Endometrial microvascular endothelial cells (primary cell): ENCODE results near the gene CT47C1. TPM values are rescaled to one million over a fixed set of nuclear protein-coding genes. Genes with fewer than 3 reads are reported as not detected.
"Not testable (repeated sequence)": the region's sequence is repeated elsewhere in the genome, so short reads cannot be mapped to it uniquely, and the experiment has no call there.

Source experiments
- in situ Hi-C: cut with HindIII; loops from 2 replicates; pipeline ENCODE4 v1.10.0; 2017; ENCODE audit warnings: low sequenced_read_pairs, low pct_unique_long_range_greater_than_20kb; ENCODE audit errors: inconsistent ontology term
- total RNA-seq: library from RNA; depleted of rRNA; stranded (reverse); fragments of >200 nt; gene quantifications from one replicate; pipeline ENCODE4 v1.2.3, GENCODE V29; 2015; ENCODE audit errors: inconsistent ontology term

The CT47C1 gene
- not detected for total RNA-seq

- in situ Hi-C loops = no loop called here
Observed at GRCh38 chrX:119072744-119073143, at the start of gene CT47C1. CT47C1 (plus strand) TSS chrX:119072993; CDS start chrX:119073226, 233 bp downstream.

GRCh38 chrX:119025900-119026299 lies 46.9 kb upstream of the CT47C1 start:
- in situ Hi-C loops = no loop called here

GRCh38 chrX:119026344-119026743 lies 46.4 kb upstream of the CT47C1 start:
- in situ Hi-C loops = not testable (repeated sequence)

- in situ Hi-C loops = not testable (repeated sequence)
Observed at GRCh38 chrX:119027960-119028732, 44.6 kb upstream of the CT47C1 start.

- in situ Hi-C loops = no loop called here
Observed at GRCh38 chrX:119028733-119029330, 44.0 kb upstream of the CT47C1 start.

GRCh38 chrX:119029656-119030055 lies 43.1 kb upstream of the CT47C1 start:
- in situ Hi-C loops = not testable (repeated sequence)

GRCh38 chrX:119030990-119031389 lies 41.8 kb upstream of the CT47C1 start:
- in situ Hi-C loops = no loop called here

- in situ Hi-C loops = no loop called here
Observed at GRCh38 chrX:119036107-119037029, 36.4 kb upstream of the CT47C1 start.

GRCh38 chrX:119040432-119040831 lies 32.4 kb upstream of the CT47C1 start:
- in situ Hi-C loops = no loop called here

- in situ Hi-C loops = no loop called here
Observed at GRCh38 chrX:119041175-119041574, 31.6 kb upstream of the CT47C1 start.

- in situ Hi-C loops = no loop called here
Observed at GRCh38 chrX:119042040-119042439, 30.8 kb upstream of the CT47C1 start.

GRCh38 chrX:119042996-119043395 lies 29.8 kb upstream of the CT47C1 start:
- in situ Hi-C loops = no loop called here

- in situ Hi-C loops = no loop called here
Observed at GRCh38 chrX:119045884-119046283, 26.9 kb upstream of the CT47C1 start.

GRCh38 chrX:119055687-119056086 lies 17.1 kb upstream of the CT47C1 start:
- in situ Hi-C loops = no loop called here

- in situ Hi-C loops = no loop called here
Observed at GRCh38 chrX:119062750-119063374, 9.9 kb upstream of the CT47C1 start.

GRCh38 chrX:119063428-119063827 lies 9.4 kb upstream of the CT47C1 start:
- in situ Hi-C loops = no loop called here

- in situ Hi-C loops = no loop called here
Observed at GRCh38 chrX:119067023-119067739, 5.6 kb upstream of the CT47C1 start.

GRCh38 chrX:119069128-119069527 lies 3.7 kb upstream of the CT47C1 start:
- in situ Hi-C loops = no loop called here
